ENCODE data around the gene HMCN2.

- no peak for TF ChIP-seq CTCF (IDR thresholded peaks at IDR 0.05)
- TF ChIP-seq POLR2A (IDR thresholded peaks at IDR 0.05): no peak
Observed at GRCh38 chr9:130422546-130422945, 157.0 kb downstream of the HMCN2 start.
